Middle frontal gyrus (tissue), 1 donor: ENCODE measurements around the gene LUZP1.

Source experiments
- DNase-seq: peaks from one replicate; pipeline ENCODE4 v3.0.0-alpha.2; 2015; ENCODE audit warnings: low spot score; ENCODE audit errors: extremely low spot score

The LUZP1 gene

GRCh38 chr1:23118407-23118806 lies 50.2 kb downstream of the LUZP1 start:
- DNase-seq: no peak

DNA sequence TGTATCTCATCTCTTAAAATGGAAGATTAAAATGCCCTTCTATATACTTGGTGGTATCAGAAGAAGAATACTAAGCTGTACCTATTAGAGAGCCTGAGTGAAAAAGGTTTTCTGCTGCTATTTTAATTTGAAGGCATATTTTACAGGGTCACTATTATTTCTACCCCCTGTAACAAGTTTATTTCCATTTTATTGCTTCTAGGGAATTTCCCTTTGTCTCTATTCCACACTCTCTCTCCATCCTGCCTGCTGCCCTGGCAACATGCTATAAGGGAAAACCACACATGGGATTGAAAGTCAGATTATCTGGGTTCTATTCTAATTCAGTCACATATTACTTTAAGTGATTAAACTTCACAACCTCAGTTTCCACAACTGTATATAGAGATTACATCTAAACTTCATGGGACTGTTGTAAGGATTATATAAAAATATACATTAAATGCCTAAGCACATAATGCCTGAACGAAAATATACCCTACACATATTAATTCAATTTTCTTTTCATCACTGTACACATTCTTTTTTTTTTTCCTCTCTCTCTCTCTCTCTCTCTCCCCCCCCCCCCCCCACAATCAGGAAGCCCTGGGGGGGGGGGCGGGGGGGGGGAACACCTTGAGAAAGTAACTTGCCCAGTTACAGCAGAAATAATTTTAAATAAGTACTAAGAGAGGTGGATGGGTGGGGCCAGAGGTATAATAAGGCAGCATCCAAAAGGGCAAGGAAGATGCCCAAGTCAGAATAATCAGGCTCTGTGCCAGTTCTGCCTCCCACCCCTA lies 51.5 kb downstream of the LUZP1 start:
- no peak for DNase-seq

- DNase-seq: no peak
These were observed 52.3 kb downstream of the LUZP1 start for GRCh38 chr1:23116216-23116836.

GRCh38 chr1:23114424-23115079 lies 54.1 kb downstream of the LUZP1 start:
- no peak for DNase-seq

- no peak for DNase-seq
These were observed 56.8 kb downstream of the LUZP1 start for GRCh38 chr1:23111600-23112535.

- DNase-seq: no peak
These were observed 58.3 kb downstream of the LUZP1 start for GRCh38 chr1:23110391-23110790.

DNA sequence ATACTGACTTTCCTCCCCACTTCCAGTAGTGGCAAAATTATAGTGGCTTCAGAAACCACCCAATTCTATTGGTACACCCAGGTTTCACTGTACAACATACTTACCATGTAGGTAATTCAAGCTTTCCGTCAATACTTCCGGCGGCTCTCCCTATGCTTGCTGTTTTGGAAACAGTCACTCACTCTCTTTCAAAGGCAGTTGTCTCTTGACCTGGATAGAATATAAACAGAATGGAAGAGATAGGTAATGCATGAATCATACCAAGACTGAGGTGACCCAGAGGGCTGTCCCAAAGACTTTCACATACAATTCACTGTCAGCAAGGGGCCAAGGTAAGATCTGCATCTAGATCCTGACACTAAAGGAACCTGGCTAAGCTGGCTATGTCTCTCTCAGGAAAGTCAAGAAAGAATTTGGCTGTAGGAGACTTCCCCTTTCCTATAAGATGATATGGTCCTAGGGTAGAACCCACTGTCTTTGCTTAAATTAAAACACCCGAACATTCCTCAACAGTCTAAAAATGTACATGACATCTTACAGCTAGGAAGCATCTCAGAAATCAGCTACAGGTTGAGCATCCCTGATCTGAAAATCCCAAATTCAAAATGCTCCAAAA lies 59.6 kb downstream of the LUZP1 start:
- DNase-seq: no peak

GRCh38 chr1:23103001-23103889 lies 65.4 kb downstream of the LUZP1 start:
- no peak for DNase-seq

DNA sequence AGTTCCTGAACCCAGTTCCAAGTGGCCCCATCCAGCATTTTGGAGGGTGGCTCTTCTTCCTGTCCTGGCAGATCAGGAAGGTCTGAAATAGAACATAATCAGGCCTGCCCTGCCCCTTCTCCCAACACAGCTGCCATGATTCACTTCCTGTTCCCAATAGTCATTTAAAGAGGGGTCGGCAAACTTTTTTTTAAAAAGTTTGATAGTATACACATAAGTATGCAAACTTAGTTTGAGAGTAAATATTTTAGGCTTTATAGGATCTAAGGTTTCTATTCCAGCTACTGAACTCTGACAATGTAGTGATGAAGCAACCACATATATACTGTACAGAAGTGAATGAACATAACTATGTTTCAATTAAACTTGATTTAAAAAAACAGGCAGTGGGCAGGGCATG lies 66.4 kb downstream of the LUZP1 start:
- no peak for DNase-seq

- DNase-seq: no peak
These were observed 66.8 kb downstream of the LUZP1 start for GRCh38 chr1:23101887-23102286.

DNA sequence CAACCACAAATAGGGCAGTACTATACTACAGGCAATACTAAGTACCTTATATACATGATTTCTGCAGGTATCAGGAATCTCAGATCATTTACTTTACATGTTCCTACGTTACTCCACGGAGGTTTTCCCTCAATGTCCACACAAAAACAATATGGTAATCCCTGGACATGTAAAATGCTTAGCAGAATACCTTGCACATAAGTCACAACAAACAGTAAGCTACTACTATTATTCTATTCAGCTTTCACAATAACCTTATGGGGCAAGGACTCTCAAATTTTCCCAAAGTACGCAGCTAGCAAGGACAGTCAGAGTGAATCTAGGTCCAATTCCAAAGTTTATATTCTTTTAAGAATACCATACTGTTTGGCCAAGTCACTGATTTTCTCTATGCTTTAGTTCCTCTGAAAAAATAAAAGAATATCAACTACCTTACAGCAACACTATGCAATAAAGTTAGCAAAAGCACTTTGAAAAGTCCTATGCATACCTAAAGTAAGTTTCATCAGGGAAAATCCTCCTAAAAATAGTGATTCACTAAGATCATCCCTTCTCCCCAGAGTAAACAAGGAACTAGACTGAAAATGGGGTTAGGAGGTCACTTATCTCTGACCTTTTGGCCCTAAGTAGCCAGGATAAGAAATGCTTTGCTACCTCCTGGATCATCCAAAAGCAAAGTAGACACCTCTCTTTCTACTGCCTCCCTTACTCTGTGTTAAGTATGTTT lies 67.4 kb downstream of the LUZP1 start:
- DNase-seq: no peak

DNA sequence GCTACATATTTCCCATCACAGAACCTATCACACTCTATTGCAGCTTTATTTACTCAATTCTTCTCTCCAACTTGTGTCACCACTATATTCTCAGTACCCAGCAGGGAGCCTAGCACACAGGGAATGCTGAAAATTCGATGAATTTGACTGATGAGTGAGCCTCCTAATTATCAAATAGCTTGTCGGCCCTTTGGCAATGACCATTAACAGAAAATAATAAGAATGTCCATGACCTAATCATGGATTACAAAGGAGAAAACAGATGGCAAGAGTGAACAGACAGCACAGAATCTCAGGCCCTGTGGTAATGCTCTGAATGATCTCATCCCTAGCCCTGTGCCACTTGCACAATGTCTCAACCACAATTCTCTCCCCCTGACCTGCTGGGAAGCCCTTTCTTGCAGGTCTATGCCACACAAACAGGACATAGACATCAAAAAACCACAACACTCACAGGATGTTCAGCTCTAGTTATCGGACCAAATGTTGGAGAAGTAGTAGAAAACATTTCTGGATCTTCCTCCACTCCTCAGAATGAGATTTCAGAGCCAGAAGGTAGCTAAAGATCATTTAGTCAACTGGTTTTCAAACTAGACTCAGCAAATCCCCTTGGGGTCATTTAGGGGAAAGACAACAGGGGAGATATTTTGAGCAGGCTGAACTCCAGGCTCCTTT lies 68.4 kb downstream of the LUZP1 start:
- DNase-seq: no peak

- no peak for DNase-seq
These were observed 69.5 kb downstream of the LUZP1 start for GRCh38 chr1:23099171-23099536.

DNA sequence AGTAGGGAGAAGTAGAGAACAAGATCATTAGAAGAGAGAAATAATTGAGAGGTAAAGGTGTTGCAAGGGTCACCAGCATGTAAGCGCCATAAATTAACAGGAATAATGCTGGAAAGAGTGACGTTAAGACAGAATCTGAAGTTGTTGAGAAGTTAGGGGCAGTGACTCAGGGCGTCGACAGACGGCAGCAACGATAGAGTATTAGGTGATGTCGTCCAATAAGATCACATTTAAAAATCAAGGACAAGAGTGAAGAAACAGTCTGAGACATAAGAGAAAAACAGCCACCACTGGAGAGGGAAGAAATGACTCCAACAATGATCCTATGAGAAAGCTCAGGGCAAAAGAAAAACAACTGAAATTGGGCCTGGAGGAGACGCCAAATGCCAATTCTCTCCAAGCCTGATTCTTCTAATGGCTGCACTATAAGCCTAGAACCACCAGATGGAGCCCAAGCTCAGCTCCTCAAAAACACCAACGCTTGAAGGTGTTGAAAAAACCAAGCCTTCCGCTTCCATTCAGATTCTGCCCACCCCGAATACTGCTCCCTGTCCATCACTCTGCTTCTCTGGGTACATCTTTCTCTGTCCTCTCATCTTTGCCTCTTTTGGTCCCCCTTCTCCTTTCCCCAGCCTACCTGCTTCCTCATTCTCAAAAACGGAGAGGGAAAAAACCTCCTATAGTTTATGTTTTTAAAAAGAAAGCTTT lies 70.0 kb downstream of the LUZP1 start:
- peak; percentile 39 for DNase-seq

GRCh38 chr1:23097316-23097715 lies 71.3 kb downstream of the LUZP1 start:
- DNase-seq: no peak

GRCh38 chr1:23092447-23092846 lies 76.2 kb downstream of the LUZP1 start:
- DNase-seq: no peak

GRCh38 chr1:23091545-23091944 lies 77.1 kb downstream of the LUZP1 start:
- no peak for DNase-seq

DNA sequence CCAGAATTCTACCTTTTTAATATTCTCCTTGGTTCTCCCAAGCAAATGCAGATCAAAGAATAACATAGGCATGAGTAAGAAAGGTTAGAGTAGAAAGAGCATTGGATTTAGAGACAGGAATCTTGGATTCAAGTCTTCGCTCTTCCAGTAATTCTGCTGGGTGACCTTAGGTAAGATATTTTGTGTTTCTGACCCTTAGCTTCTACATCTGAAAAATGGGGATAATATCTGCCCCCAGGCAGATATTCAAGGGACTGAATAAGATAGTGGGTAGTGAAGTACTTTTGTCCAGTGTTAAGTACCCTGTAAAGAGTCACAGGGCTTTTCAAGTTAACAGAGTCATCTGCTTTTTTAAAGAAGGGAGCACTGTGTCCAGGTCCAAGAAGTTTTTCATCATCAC lies 78.6 kb downstream of the LUZP1 start:
- DNase-seq: no peak
